Tongue (tissue), 2 donors: ENCODE results near the gene VDR. TPM values are rescaled to one million over a fixed set of nuclear protein-coding genes. Genes with fewer than 3 reads are reported as not detected.
"Not testable (repeated sequence)": the region's sequence is repeated elsewhere in the genome, so short reads cannot be mapped to it uniquely, and the experiment has no call there.

ENCODE experiments used
- DNase-seq: peaks from one replicate; pipeline ENCODE4 v3.0.0-alpha.2; 2015
- total RNA-seq: library from RNA; depleted of rRNA; stranded (reverse); fragments of >200 nt; gene quantifications from one replicate; pipeline ENCODE4 v1.2.3, GENCODE V29; 2014

The VDR gene
- total RNA-seq, 1 donor from 2014 or later = 1.2 TPM

GRCh38 chr12:47828008-47828975, 76.5 kb downstream of the VDR start:
- peak; percentile 86 for DNase-seq

GRCh38 chr12:47825173-47825639, 79.6 kb downstream of the VDR start:
- DNase-seq = peak; percentile 70

GRCh38 chr12:47824635-47825034, 80.2 kb downstream of the VDR start:
- no peak for DNase-seq

GRCh38 chr12:47824198-47824597, 80.6 kb downstream of the VDR start:
- no peak for DNase-seq

GRCh38 chr12:47823422-47824086, 81.2 kb downstream of the VDR start:
- DNase-seq = no peak

GRCh38 chr12:47822863-47823262, 81.9 kb downstream of the VDR start:
- DNase-seq = no peak

- no peak for DNase-seq
Measured at GRCh38 chr12:47822401-47822800, 82.4 kb downstream of the VDR start.

GRCh38 chr12:47821346-47821706, 83.5 kb downstream of the VDR start:
- no peak for DNase-seq

- DNase-seq = peak; percentile 93
Measured at GRCh38 chr12:47820631-47821345, 84.0 kb downstream of the VDR start.

- DNase-seq = peak; percentile 93
Measured at GRCh38 chr12:47819896-47820630, 84.7 kb downstream of the VDR start, which contains the start of gene HDAC7. Gene HDAC7, minus strand, starts transcription at chr12:47819903. Its CDS starts 118 bp downstream, at chr12:47819785.

GRCh38 chr12:47819138-47819895, 85.5 kb downstream of the VDR start:
- DNase-seq = peak; percentile 71

- peak; percentile 51 for DNase-seq
Measured at GRCh38 chr12:47818467-47819137, 86.2 kb downstream of the VDR start.

GRCh38 chr12:47818007-47818376, 86.8 kb downstream of the VDR start:
- DNase-seq = no peak

- no peak for DNase-seq
Measured at GRCh38 chr12:47817272-47818006, 87.4 kb downstream of the VDR start.

GRCh38 chr12:47816403-47817271, 88.2 kb downstream of the VDR start:
- DNase-seq = no peak

- DNase-seq = not testable (repeated sequence)
Measured at GRCh38 chr12:47815447-47815846, 89.3 kb downstream of the VDR start.

GRCh38 chr12:47814539-47815170, 90.1 kb downstream of the VDR start:
- DNase-seq = no peak

GRCh38 chr12:47813511-47814196, 91.1 kb downstream of the VDR start:
- no peak for DNase-seq
